HG03196 (cell line): Measurements from ENCODE around the gene PSTPIP1.

Experiments used
- ATAC-seq: cut with Tn5 transposase; IDR thresholded peaks from one replicate; pipeline ENCODE4 v1.9.1; 2021; ENCODE audit not compliant: unreplicated experiment

PSTPIP1 gene

DNA sequence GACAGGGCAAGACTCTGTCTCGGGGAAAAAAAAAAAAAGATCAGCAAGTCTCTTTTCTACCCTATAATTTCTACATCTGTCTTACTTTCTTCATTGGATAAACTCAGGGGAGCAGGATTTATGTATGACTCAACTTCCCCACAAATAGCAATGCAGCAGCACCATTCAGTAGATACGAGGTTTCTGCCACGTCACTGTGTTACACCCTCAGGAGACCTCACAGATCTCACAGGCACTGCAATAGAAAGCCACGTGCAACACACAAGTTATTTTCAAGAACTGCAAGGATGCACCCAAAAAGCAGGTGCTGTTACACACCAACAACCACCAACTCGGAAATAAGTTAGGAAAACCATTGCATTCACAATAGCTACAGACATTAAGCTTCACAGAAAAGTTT lies 45.7 kb downstream of the PSTPIP1 start:
- no peak for ATAC-seq

DNA sequence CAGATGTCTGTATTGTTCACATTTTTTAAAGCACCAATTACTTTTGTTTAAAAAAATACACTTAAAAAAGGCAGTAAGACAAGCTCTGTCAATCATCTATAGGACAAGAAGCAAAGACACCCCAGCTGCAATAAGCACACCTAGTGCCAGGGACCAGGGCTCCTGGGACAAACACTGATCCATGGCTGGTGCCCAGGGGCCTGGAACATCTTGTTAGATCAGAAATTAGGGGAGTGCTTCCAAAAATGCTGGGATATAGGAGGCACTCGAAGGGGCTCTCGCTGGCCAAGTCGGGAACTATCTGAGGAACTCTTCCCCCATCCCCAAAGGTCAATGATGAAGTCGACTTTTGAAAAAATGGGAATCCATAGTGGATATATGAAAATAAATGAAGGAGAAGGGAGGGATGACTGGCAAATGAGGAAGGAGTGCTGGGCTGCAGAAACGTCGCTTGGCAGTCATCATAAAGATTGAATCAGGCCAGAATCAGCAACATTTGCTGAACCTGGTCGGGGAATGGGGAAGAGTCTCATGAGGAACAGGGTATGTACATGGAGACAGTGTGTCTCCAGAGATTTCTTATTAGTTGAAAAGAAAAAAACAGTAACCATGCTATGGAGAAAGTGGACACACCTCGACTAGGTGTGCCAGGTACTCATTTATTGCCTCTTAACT lies 47.5 kb downstream of the PSTPIP1 start:
- ATAC-seq = no peak

DNA sequence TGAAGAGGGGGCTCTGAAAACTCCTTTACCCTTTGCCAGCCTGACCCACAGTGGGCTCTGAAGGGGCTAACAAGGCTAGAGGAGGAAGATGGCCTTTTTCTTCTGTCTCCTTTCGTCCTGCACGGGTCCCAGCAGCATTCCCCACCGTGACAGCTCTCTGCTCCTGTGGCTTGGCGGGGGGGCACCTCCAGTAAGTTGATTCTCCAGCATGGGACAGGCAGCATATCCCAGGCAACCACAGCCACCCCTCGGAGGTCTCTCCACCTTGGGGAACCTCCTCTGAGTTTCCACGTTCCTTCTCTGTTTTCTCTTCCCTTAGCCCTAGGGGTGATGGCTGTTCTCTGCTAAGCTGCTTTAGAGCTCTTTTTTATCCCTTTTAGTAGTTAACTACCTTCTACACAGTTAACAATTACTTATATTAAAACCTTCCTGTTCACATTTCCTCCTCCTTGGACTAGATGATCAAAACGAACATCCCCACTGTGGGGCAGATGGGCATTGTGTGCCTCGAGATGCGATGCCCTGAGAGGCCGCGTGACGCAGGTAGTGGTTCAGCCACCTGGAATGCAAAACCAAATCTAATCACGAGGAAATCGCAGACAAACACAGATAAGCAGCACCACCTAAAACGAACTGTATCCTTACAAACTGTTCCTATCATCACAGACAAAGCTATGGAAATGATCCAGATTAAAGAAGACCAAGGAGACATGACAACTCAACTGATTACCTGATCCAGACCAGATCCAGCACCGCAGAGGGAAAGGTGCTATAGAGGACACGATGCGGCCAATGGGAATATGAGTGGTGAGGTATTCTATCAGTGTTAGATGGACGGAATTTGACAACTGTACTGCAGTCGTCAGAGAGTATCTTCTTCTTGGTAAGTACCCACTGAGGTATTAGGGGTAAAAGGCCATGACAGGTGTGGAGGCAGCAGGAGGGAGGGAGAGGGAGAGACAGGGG lies 48.3 kb downstream of the PSTPIP1 start:
- no peak for ATAC-seq

DNA sequence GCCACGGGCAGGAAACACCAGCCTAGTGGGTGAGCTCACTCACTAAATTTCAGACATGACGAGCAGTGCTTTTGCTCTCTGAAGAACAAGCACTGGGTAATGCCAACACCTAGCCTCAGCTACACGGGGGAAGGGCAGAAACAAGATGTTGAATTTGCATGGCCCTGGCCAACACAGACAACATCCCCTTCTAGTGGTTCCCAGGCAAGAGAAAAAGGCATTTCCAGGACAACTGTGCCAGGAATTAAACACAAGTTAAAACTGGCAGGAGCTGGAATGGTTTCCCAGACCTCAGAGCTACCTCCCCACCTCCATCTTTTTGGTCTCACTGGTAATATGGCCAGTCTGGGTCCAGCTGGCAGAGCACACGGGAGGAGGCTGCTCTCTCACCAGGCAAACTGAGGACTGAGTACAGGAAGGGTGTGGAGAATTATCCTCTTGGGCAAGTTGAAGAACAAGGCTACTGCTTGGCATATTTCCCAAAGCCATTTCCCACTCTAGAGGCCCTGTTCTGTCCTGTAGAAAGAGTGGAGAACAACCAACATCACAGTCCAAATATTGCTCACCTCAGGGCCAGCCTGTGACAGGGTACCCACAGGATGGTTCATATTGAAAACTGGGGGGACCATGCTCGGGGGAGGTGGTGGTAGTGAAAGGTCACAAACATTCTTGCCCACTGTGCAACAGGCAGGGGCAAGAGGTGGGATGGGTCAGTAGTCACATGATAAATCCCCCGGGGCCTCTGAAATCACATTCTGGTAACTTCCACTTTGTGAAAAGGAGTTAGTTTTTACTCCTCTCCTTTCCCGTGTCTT lies 49.5 kb downstream of the PSTPIP1 start:
- no peak for ATAC-seq

DNA sequence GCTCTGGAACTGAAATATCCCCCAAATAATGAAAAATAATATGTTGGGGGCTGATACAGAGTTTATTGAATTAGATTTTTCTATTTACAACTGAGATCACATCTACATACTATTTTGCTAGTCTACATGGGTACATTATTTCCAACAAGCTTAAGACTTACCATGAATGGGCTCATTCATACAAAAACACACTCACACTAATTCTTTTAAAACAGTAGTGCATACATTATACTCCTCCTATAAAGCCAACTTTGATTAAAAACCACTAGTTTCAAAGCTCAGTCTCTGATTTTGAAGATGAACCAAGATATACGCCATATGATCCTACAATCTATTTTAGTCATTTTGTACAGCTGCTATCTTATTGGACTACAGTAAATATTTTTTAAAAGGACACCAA lies 51.1 kb downstream of the PSTPIP1 start:
- no peak for ATAC-seq

DNA sequence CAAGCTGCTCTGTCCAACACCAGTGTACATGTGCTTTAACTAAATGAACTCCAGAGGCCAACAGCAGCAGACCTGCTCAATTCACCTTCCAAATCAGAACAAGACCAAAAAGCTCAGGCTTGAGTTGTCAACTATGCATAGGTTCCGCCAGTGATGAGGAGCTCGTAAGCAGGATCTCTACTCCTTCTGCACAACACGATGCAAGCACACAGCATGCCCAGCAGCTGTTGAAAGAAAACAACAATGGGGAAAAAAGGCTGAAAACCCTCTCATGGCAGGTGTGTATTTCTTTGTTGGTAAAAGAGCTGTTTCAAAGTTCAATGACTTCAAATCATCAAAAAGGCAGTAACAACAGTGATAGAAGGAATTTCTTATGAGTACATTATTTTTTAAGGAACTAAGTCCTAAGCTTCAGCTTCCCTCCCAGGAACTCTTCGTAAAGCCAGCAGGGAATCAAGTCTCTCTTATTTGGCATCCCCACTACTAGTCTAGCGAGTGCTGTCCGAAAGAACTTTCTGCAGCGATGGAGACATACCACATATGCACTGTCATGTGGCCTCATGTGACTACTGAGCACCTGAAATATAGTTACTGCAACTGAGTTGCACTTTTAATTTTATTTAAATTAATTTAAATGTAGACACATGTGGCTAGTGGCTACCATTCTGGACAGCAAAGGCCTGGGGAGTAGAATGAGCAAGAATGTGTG lies 51.9 kb downstream of the PSTPIP1 start:
- ATAC-seq = no peak

DNA sequence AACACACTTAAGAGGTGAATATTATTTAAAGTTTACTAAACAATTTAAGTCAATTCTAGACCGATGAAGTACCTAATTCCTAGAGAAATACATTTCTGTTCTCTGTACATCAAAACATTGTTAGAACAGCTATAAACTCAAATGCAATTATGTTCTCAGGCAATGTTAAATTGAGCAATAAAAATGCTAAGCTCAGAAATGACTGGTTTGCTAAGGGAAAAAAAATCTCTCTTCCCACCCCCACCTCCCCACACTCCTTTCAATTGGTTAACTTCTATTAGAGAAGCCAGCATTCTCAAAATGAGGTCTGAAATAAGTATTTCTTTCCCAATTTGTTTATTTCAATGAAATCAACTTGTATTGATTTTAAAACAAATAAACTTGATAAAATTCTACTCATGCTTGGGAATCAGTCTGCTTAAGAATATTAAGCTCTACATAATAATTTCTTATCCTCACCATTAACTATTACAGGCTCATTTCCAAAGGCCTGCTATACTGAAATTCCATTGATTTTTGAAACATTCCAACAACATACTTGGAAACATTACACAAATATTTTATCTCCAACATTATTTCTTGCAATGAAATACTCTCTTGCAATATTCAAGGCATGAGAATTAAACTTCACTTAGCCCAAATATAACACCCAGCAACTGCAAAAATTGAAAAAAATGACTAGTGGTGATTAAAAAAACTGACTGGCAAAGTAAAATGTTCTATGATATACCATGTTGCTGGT lies 53.4 kb downstream of the PSTPIP1 start:
- ATAC-seq = no peak

DNA sequence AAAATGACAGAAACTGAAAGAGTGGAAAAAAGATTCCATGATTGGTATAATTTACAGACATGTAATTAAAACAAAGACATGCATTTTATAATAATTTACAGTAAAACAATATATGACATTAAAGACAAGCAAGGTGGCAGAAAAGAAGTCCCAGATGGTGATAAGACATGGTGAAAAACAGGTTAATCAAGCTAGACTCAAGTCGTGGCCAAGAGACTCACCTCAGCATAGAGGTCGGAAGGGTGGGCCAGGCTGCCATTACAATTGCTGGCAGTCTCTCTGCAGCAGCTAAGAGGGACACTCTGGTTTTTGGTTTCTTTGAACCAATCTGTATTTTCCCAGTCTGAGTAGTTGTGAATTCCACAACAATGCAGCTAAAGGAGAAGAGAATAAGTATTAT lies 57.6 kb downstream of the PSTPIP1 start:
- no peak for ATAC-seq

DNA sequence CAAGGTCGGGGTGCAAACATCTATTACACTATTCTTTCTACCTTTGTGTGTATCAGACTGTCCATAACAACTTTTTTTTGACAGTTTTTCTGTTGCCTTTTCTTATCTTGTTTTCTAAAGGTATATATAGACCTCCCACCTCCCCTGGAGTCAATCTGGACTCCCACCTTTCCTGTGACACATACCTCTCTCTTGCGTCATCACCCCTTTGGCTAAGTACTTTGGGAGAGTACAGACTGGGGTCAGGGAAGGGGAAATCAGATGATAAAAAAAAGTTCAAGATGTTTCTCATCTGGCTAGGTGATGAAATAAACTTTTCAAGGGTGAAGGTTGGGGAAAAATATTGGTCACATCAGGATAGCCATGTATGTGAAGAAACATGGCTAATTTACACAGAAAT lies 58.8 kb downstream of the PSTPIP1 start:
- ATAC-seq = no peak

DNA sequence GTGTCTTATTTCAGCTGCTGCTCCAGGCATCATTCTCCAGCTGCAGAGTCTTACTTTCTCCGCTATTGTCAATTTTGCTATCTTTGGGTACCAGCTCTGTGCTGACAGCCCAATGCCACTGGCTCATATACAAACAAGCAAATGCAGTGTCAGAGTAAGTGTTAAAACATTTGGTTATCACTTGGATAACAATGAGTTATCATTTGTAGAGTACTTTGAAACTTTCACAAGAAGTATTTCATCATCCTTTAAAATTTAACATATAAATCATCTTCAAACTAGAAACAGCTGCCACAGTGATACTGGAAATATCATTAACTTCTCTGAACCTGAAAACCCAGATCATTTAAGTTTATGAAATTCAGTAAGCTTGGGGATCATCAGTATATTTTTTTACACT lies 62.1 kb downstream of the PSTPIP1 start:
- ATAC-seq = no peak

DNA sequence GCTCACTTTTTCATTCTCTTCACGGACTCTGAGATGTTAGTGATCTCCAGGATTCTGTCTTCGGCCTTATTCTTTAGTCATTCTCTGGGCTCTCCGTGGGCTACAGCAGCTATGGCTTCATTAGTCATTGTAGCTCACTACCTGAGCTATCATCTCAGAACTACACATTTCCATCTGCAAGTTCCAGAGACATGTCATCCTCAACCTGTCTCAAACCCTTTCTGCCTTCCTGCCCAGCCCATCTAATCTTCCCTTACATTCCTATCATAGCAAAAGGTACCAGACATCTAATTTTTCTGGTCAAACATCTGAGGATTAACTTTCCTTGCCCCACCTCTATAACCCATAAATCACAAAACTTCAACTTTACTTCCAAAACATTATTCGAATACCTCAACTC lies 62.8 kb downstream of the PSTPIP1 start:
- no peak for ATAC-seq

DNA sequence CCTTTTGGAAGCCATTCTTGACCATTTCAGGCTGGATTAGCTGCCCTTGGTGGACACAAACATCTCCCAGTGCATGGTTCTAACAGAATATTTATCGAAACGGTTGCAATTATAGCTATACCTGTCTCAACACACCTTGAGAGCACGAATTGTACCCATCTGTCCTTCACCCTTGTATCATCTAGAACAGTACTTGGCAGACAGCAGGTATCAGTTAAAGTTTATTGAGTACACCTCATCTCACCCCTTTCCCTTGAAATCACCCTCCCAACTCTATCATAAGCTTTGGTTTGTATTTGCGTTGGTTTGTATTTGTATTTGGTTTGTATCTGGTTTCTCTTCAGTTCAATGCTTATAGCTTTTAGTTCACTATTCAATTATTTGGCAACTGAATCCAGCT lies 63.5 kb downstream of the PSTPIP1 start:
- ATAC-seq = no peak

DNA sequence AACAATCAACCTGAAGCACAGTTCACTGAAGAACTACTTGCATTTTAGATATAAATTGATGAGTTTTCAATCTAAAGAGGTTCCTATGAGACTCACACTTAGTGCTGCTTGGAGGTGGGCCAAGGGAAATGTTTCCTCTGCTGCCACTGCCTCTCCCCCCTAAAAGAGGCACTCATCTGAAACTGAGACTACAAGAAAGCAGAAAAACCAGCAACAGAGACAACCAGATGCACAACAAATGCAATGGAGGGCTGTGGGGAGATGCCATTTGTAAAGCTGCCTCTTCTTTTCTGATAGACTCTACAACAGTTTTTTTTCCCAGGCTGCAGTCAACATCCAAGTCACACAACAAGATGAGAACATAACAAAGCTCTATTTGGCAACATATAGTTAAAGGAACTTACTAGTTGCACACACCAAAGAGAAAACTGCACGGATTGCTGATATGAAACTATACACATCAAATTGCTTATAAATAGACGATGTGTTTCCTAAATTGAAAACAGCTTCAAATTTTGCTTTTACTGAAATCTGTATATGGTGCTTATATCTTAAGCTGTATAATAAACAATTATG lies 64.9 kb downstream of the PSTPIP1 start:
- no peak for ATAC-seq

DNA sequence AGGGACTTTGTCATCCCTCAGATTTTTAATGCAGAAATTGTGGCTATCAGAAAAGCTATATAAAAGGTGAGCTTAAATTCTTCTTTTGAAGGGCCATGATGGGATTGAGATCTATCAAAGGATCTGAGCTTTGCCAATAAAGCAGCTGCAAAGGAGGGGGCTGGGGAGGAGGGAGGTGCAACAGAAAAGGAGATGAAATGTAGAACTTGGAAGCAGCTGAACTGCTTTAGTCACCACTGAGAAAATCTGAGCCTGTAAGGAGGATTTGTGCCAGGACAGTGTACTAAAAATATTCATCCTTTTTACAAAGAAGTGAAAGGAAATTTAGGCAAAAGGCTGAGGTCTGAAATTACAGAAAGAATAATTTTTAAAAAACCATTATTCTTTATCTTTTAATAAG lies 65.6 kb downstream of the PSTPIP1 start:
- no peak for ATAC-seq

DNA sequence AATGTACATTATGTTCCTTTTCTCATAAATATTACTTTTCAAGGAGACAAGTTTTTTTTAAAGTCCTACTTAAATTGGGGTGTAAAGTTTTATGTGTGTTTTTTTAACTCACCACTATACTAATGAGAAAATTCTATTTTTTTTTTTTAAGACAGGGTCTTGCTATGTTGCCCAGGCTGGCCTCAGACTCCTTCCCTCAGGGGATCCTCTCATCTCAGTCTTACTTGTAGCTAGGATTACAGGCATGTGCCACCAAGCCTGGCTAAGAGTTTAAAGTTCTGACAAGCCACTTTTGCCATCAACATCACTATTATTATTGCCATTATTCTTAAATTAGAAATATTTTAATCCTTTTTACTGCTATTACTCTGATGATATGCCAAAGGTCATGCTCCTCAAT lies 68.3 kb downstream of the PSTPIP1 start:
- no peak for ATAC-seq

DNA sequence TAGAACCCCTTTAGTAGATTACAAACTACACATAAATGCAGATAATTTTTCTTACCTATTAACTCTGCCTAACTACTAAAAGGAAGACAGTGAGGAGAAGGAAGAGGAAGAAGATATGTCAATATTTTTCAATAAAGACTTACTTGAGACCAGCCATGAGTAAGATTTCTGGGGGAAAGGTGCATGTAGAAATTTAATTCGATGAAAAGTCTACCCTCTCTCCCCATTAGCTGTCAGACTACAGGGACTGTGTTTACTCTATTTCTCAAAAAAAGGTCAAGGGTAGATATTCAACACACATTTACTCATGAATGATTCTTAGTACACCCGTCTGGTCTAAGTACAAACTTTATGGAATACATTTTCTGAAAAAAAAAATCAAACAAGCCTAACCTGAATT lies 69.1 kb downstream of the PSTPIP1 start:
- ATAC-seq = no peak

DNA sequence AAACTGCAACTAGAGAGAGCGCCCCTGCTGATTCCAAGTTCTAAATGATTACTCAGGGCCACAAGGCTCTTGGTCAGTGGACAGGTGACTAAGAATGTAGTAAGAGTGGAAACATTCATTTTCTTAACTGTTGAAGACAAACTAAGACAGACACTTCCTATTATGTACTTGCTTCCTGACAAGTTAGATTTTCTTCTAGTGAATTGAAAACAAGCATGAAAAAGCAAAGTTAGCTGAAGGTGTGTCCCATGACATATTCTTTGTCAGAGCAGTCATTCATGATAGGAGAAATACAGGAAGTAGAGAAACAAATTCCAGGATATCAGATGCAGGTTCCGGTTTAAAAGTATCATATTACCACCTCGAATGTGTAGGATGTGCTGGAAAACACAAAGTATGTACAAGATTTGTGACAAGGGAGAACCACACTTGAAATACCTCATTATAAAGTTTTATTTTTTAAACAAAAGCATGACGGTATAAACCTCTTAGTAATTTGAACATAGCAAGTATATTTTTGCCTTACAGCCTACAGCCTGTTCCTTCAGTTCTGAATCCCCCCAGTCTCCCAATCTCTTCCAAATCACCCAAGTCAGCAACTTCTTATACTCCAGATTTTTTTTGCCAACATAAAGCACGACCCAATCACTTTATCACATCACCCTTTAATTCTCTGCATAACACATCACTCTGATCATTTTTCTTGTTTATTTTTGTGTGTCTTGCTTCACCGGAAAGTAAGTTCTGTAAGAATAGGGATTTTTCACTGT lies 69.8 kb downstream of the PSTPIP1 start:
- no peak for ATAC-seq

DNA sequence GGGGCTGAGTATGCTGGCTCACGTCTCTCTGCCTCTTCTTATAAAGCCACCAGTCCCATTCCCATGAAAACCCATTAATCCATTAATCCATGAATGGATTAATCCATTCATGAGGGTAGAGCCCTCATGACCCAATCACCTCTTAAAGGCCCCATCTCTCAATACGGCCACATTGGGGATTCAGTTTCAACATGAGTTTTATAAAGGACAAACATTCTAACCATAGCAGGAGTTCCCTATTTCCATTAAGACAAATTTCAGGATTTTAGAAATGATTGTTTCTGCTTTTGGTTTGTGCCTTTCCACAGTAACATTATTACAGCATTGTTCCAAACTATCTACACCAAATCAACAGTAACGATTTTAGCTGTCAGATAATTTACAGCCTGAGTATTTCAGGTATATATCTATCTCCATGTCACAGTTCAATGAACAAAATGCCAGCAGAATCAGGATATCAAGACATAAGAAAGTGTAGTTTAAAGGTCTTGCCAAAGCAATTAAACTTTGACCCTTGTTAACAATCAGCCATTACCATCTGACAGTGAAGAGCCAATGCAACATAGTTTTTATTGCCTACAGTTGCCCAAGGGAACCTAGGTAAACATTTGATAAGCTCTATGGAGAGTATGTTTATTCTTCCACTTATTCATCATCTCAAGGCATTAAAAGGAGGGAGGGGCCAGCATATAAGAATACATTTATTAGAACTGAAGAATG lies 72.2 kb downstream of the PSTPIP1 start:
- ATAC-seq = no peak
